ENCODE results near the gene AK4. TPM values are rescaled to one million over a fixed set of nuclear protein-coding genes. Genes with fewer than 3 reads are reported as not detected.

AK4 gene
- total RNA-seq, 4 donors from 2014 or later = 1.4 to 2.6 (median 1.8) TPM

GRCh38 chr1:65189576-65190115 is 41.6 kb downstream of the AK4 start:
- Histone ChIP-seq H3K9me3 (no peaks in the 10 kb centered on the region), H3K27me3 (no peaks in the 10 kb centered on the region)

GRCh38 chr1:65190229-65190628 is 42.2 kb downstream of the AK4 start:
- Histone ChIP-seq H3K36me3 (no peaks in the 10 kb centered on the region), H3K27me3 (no peaks in the 10 kb centered on the region), H3K4me3 (no peak overlapping the region), H3K27ac (no peak overlapping the region), H3K9me3 (no peaks in the 10 kb centered on the region), H3K4me1 (no peaks in the 10 kb centered on the region)
- in situ Hi-C loops (cut with MboI; ENCODE audit: low sequenced_read_pairs in 4 of 4) (no loop called here), intact Hi-C loops (cut with DNase I; ENCODE audit: low total_unique reads) (no loop called here)
- DNase-seq = no peak
- TF ChIP-seq POLR2A (IDR thresholded peaks at IDR 0.05) (no peak), CTCF (IDR thresholded peaks at IDR 0.05 in 4 of 5, conservative IDR thresholded peaks at IDR 0.05 in 1 of 5) (no peak)
- no peak for ATAC-seq

More at GRCh38 chr1:65189576-65190115, 41.6 kb downstream of the AK4 start:
- intact Hi-C loops (cut with DNase I; ENCODE audit: low total_unique reads) = no loop called here
- Histone ChIP-seq H3K4me1 (no peaks in the 10 kb centered on the region), H3K27ac (no peak overlapping the region), H3K4me3 (no peak overlapping the region), H3K36me3 (no peaks in the 10 kb centered on the region)
- in situ Hi-C loops (cut with MboI; ENCODE audit: low sequenced_read_pairs in 4 of 4) = no loop called here
- TF ChIP-seq POLR2A (IDR thresholded peaks at IDR 0.05) (no peak), CTCF (IDR thresholded peaks at IDR 0.05 in 4 of 5, conservative IDR thresholded peaks at IDR 0.05 in 1 of 5) (no peak)
- ATAC-seq = no peak
- DNase-seq = no peak

- in situ Hi-C loops (cut with MboI; ENCODE audit: low sequenced_read_pairs in 4 of 4) (no loop called here), intact Hi-C loops (cut with DNase I; ENCODE audit: low total_unique reads) (no loop called here)
- ATAC-seq (no peak), DNase-seq (no peak)
- Histone ChIP-seq H3K4me3 (no peak overlapping the region), H3K9me3 (no peaks in the 10 kb centered on the region), H3K36me3 (no peaks in the 10 kb centered on the region), H3K27me3 (no peaks in the 10 kb centered on the region), H3K4me1 (no peaks in the 10 kb centered on the region), H3K27ac (no peak overlapping the region)
- TF ChIP-seq POLR2A (IDR thresholded peaks at IDR 0.05) (no peak), CTCF (IDR thresholded peaks at IDR 0.05 in 4 of 5, conservative IDR thresholded peaks at IDR 0.05 in 1 of 5) (no peak)
Measured at GRCh38 chr1:65193129-65193695, 45.2 kb downstream of the AK4 start.

GRCh38 chr1:65195495-65196417 is 47.8 kb downstream of the AK4 start:
- no peaks in the 10 kb centered on the region for H3K9me3 ChIP-seq
- no peak for DNase-seq
- H3K27me3 ChIP-seq = no peaks in the 10 kb centered on the region
- intact Hi-C loops (cut with DNase I; ENCODE audit: low total_unique reads) (no loop called here), in situ Hi-C loops (cut with MboI; ENCODE audit: low sequenced_read_pairs in 4 of 4) (no loop called here)
- peak overlapping the region; percentile 42 to 65 (median 50) for H3K27ac ChIP-seq
- H3K36me3 ChIP-seq = no peaks in the 10 kb centered on the region
- peak; percentile 16 to 46 for ATAC-seq
- no peak overlapping the region for H3K4me3 ChIP-seq
- H3K4me1 ChIP-seq = no peaks in the 10 kb centered on the region
- TF ChIP-seq CTCF (IDR thresholded peaks at IDR 0.05 in 4 of 5, conservative IDR thresholded peaks at IDR 0.05 in 1 of 5) (no peak), POLR2A (IDR thresholded peaks at IDR 0.05) (no peak)
